HG03108 (cell line): ENCODE measurements around the gene LRIG1.

Source experiments
- ATAC-seq: cut with Tn5 transposase; IDR thresholded peaks from one replicate; pipeline ENCODE4 v1.9.1; 2021; ENCODE audit warnings: moderate library complexity; ENCODE audit not compliant: unreplicated experiment

The LRIG1 gene

GRCh38 chr3:66500576-66501482 lies at the start of gene LRIG1:
Gene LRIG1 (minus strand): TSS chr3:66501022. CDS start chr3:66500407, 615 bp downstream.
- ATAC-seq: peak; percentile 96

DNA sequence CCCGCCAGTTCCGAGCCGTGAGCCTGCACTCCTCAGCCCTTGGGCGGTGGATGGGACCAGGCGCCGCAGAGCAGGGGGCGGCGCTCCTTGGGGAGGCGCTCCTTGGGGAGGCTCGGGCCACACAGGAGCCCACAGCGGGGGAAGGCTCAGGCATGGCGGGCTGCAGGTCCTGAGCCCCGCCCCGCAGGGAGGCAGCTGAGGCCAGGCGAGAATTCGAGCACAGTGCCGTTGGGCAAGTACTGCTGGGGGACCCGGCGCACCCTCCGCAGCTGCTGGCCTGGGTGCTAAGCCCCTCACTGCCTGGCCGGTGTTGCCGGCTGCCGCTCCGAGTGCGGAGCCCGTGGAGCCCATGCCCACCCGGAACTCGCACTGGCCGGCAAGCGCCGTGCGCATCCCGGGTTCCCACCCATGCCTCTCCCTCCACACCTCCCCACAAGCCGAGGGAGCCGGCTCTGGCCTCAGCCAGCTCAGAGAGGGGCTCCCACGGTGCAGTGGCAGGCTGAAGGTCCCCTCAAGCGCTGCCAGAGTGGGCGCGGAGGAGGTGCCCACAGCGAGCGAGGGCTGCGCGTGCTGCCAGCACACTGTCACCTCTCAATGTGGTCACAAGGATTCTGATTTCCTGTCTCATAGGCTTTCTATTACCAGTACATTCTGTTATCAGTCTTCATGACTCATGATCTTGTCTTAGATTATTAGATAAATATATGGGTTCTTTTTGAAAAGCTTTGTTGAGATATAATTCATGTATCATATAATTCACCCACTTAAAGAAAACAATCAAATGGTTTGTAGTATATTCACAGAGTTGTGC lies 44.0 kb upstream of the LRIG1 start:
- no peak for ATAC-seq

- ATAC-seq: no peak
Measured at GRCh38 chr3:66542153-66542552, 41.3 kb upstream of the LRIG1 start.

- ATAC-seq: no peak
Measured at GRCh38 chr3:66539466-66539989, 38.7 kb upstream of the LRIG1 start.

DNA sequence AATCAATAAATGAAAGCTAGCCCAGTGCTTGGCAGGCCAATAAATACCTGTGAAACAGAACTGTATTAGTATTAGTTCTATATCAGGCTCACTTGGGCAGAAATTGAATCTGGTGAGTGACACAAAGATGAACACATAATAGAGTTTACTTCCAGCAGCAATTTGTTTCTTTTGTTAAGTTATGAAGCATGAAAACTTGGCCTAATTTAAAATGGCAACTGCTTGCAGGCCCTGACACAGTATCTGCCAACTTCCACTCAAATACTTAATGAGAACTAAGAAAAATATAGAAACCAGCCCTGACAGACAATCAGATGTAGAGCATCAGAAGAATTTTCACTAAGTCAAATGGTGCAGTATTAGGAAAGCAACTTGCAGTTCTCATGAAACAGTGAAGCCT lies 37.6 kb upstream of the LRIG1 start:
- no peak for ATAC-seq

GRCh38 chr3:66537735-66538134 lies 36.9 kb upstream of the LRIG1 start:
- ATAC-seq: no peak

- ATAC-seq: no peak
Measured at GRCh38 chr3:66536791-66537190, 36.0 kb upstream of the LRIG1 start.

GRCh38 chr3:66534304-66534845 lies 33.6 kb upstream of the LRIG1 start:
- no peak for ATAC-seq

DNA sequence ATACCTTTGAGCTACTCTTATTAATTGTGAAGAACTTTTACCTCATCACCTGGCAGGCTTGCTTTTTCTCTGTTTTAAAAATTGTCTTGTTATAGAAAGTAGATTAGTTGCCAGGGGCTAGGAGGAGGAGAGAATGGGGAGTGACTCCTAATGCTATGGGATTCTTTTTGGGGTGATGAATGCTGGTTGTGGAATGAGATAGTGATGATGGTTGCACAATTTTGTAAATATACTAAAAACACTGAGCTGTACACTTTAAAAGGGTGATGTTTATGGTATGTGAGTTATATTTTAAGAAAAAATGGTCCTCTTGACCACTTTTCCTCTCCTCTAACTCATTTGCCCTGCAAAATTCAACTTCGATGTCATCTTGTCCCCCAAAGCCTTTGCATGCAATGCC lies 31.8 kb upstream of the LRIG1 start:
- no peak for ATAC-seq

- ATAC-seq: no peak
Measured at GRCh38 chr3:66532160-66532587, 31.4 kb upstream of the LRIG1 start.

- no peak for ATAC-seq
Measured at GRCh38 chr3:66531256-66531655, 30.4 kb upstream of the LRIG1 start.

DNA sequence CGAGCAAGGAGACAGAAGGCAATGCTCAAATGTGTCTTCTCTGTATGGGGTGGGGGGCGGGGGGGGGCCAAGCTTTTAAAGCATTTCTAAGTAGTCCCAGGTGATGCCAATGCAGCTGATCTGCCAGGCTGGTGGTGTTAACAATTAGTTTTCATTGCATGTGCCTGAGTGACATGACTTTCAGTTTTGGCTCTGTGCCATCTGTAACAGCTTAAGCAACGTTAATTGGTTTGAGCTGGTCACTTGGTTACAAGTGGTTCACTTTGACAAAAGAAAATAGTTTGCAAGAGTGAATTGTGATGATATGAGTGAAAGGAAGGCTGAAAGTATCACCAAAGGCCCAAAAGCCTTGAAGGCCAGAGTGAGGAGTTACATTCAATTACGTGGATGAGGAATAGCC lies 26.4 kb upstream of the LRIG1 start:
- no peak for ATAC-seq

GRCh38 chr3:66525771-66526170 lies 24.9 kb upstream of the LRIG1 start:
- no peak for ATAC-seq

DNA sequence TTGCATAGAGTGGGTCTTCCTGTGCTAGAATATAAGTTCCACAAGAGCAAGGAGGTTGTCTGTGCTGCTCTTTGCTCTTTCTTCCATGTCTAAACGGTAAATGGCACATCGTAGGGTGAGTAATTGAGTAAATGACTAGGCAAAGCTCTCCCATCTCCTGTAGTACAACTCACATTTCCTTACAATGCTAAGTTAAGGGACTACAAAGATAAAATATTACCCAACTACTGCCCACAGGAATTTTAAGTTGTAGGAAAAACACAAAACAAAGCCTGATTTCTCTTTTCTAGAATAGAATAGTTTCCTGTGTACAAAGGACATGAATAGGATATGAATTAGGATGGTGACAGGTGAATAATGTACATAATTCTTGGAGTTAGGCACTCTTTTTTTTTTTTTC lies 19.9 kb upstream of the LRIG1 start:
- ATAC-seq: no peak

- no peak for ATAC-seq
Measured at GRCh38 chr3:66518644-66519043, 17.8 kb upstream of the LRIG1 start.

- ATAC-seq: no peak
Measured at GRCh38 chr3:66518126-66518525, 17.3 kb upstream of the LRIG1 start.

GRCh38 chr3:66517241-66517640 lies 16.4 kb upstream of the LRIG1 start:
- no peak for ATAC-seq

DNA sequence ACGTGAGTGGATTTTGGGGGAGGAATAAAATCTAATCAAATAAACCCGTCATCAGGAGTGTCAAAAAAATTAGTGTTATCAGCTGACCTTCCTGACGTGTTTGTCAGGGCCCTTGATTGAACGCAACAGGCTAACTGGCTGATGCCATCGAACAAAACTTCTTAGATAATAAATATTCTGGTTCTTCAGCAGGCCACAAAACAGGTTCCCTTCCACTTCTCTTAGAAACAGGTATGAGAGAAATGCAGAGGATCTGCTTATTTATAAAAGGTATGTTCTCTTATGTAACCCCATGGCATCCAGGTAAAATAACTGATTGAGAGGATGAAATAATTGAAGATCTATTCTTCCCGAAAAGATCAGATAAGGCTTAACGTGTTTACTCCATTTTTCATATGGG lies 7.6 kb upstream of the LRIG1 start:
- ATAC-seq: no peak

DNA sequence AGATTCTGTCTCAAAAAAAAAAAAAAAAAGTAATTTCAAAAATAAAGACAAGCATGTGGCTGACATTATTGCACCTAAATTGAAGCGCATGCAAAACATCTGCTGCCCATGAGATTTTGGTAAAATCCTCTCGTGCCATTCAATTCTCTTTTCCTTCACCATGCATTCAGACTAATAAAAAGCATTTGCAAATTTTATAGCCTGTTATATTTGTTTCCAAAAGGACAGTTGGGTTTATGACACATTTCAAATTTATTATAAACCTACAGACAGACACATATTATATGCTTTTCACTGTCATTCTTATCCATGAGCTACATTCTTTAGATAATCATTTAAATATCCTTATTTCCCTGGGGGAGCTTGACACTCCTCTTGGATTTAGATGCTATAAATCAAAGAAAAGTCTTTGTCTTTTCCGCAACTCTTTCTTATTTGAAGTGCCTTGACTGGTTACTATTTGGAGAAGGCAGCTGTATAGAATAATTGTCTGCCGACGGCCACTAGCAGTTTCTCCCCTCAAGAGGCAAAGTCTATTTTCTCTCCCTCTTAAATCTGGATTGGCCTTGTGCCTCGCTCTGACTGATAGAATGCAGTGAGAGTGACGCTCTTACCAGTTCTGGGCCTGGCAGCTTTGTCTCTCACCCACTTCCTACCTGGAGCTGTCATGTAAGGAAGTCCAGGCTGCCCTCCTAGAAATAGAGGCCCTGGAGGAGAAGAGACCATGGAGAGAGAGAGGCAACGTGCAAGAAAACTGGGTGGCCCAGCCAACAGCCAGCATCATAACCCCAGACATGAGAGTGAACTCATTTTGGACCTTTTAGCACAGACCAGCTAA lies 6.8 kb upstream of the LRIG1 start:
- no peak for ATAC-seq

DNA sequence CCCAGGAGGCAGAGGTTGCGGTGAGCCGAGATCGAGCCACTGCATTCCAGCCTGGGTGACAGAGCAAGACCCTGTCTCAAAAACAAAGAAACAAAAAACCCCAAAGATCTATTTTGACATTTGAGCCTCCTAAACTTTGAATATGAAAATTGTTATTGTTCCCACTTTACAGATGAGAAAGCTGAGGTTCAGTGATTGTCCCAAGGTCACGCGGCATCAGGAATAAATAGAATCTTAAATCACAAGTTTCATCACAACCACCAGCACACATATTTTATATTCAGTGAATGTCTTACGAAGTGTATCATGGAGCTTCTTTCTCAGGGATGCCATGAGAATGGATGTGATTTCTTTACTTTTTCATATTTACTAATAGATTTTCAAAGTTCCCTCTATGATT lies 5.3 kb upstream of the LRIG1 start:
- no peak for ATAC-seq
